Erythroblast (primary cell): Measurements from ENCODE around the gene ERCC2.

Experiments
- GATA1 ChIP-seq: IDR thresholded peaks from 2 replicates; pipeline ENCODE4 v1.6.1; 2011; ENCODE audit warnings: low read depth, mild to moderate bottlenecking, control low read depth, low read length, moderate library complexity
- POLR2A ChIP-seq: IDR thresholded peaks from 2 replicates; pipeline ENCODE4 v1.6.1; 2011; ENCODE audit warnings: mild to moderate bottlenecking, low read length

DNA sequence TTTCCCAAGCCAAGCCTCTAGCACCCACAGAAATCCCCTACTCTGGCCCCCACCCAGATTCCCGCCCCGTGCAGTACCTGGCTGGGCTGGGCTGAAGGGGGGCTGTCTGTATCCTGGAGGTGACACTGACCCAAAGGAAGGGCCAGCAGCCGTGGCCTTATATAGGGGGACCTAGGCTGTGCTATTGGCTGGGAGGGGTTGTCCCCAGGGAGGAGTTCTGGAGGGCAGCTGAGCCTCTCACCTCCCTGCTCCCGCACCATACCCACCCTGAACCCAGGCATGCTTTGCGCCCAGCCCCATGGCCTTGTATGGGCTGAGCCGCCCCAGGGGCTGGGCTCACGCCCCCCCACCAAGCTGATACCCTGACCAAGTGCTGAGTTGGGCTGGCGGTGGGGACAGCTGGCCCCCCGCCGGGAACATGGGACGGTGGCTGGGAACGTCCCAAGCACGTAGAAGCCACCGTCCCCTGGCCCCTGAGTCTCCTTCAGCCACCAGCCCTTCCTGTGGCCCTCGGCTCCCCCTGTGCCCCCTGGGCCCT is 47.6 kb downstream of the ERCC2 start, which contains the start of gene CKM:
- no peak for TF ChIP-seq POLR2A
- TF ChIP-seq GATA1, result no peak
